Mesendoderm (in vitro differentiated cells): ENCODE results near the gene VSNL1.

Experiments
- DNase-seq: peaks from one replicate; pipeline ENCODE4 v3.0.0; 2013
- H2AK5ac ChIP-seq: 2 replicates; pipeline ENCODE4 v1.6.1; 2013; ENCODE audit warnings: low read length, inconsistent platforms
- H2BK120ac ChIP-seq: 2 replicates; pipeline ENCODE4 v1.6.1; 2013; ENCODE audit warnings: low read depth, mild to moderate bottlenecking, low read length, moderate library complexity, mixed read lengths
- H2BK15ac ChIP-seq: replicated peaks from 2 replicates; pipeline ENCODE4 v1.6.1; 2013; ENCODE audit warnings: low read depth, mild to moderate bottlenecking, moderate library complexity
- H2BK5ac ChIP-seq: 2 replicates; pipeline ENCODE4 v1.6.1; 2013; ENCODE audit warnings: low read length, inconsistent platforms
- H3K18ac ChIP-seq: 2 replicates; pipeline ENCODE4 v1.6.1; 2013; ENCODE audit warnings: mild to moderate bottlenecking, low read length, mixed read lengths
- H3K23ac ChIP-seq: one replicate; pipeline ENCODE4 v1.6.1; 2013; ENCODE audit warnings: low read length
- H3K27ac ChIP-seq: 2 replicates; pipeline ENCODE4 v1.5.1; 2013; ENCODE audit warnings: low read depth, mild to moderate bottlenecking, inconsistent platforms, low read length, moderate library complexity
- H3K27me3 ChIP-seq: 2 replicates; pipeline ENCODE4 v1.6.1; 2013; ENCODE audit warnings: low read length, control low read depth, mild to moderate bottlenecking, inconsistent platforms; ENCODE audit not compliant: insufficient read depth, poor library complexity
- H3K36me3 ChIP-seq: 2 replicates; pipeline ENCODE4 v1.6.1; 2013; ENCODE audit warnings: low read length, inconsistent platforms; ENCODE audit not compliant: control insufficient read depth, insufficient read depth
- H3K4ac ChIP-seq: one replicate; pipeline ENCODE4 v1.6.1; 2013; ENCODE audit warnings: low read depth, mild to moderate bottlenecking, low read length, moderate library complexity
- H3K4me1 ChIP-seq: 2 replicates; pipeline ENCODE4 v1.6.1; 2013; ENCODE audit warnings: low read depth, low read length, inconsistent platforms; ENCODE audit not compliant: control insufficient read depth
- H3K4me2 ChIP-seq: 2 replicates; pipeline ENCODE4 v1.6.1; 2013; ENCODE audit warnings: low read length
- H3K4me3 ChIP-seq: 2 replicates; pipeline ENCODE4 v1.5.1; 2013; ENCODE audit warnings: mild to moderate bottlenecking, low read length
- H3K56ac ChIP-seq: one replicate; pipeline ENCODE4 v1.6.1; 2013; ENCODE audit warnings: low read length
- H3K79me1 ChIP-seq: 2 replicates; pipeline ENCODE4 v1.6.1; 2013; ENCODE audit warnings: low read length, inconsistent platforms
- H3K79me2 ChIP-seq: 2 replicates; pipeline ENCODE4 v1.6.1; 2013; ENCODE audit warnings: mild to moderate bottlenecking, low read length; ENCODE audit not compliant: control insufficient read depth, insufficient read depth
- H3K9ac ChIP-seq: 2 replicates; pipeline ENCODE4 v1.6.1; 2013; ENCODE audit warnings: low read length, inconsistent platforms
- H4K5ac ChIP-seq: one replicate; pipeline ENCODE4 v1.6.1; 2013; ENCODE audit warnings: low read length
- H4K8ac ChIP-seq: one replicate; pipeline ENCODE4 v1.6.1; 2013; ENCODE audit warnings: low read depth, mild to moderate bottlenecking, control low read depth, low read length, moderate library complexity
- WGBS: extraction: QIAGEN DNeasy Blood & Tissue Kit; methylation state at CpG from one replicate; pipeline ENCODE4 v1.1.7; 2013; ENCODE audit warnings: low lambda C conversion rate, missing lambda C conversion rate; ENCODE audit not compliant: insufficient coverage; ENCODE audit errors: extremely low coverage; 5-methylcytosine and 5-hydroxymethylcytosine counted together

Gene VSNL1

DNA sequence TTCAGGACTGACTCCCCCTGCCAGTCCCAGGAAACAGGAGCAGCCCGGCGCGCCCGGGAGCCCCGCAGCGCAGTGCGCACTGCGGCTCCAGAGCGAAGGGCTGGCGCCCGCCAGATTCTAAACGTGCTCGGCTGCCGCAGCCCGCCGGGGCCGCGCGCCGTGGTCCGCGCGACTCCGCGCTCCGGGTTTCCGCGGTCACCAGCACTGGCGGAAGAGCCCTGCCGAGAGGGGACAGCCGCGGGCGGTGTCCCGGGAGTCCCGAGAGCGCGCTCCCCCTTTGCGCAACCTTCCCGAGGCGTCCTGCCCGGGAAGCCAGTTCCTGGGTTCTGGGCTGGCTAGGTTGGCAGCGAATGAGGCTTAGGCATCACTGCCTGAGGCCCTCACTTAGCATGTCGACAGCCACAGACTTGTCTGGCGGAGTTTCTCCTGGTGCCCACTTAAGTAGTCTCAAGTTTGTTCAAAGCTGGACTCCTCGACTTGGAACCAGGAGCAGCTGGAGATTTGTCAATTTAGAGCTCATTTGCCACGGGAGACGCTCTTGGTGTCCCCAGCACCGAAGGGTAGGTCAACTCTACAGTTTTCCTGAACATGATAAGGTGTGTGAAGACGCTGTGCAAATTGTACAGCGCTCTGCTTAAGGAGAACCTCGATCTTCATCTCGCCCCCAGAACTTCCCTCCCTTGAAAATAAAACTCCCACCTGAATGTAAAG lies 1.5 kb upstream of the VSNL1 start:
- peak; percentile 87 for DNase-seq
- H3K36me3 ChIP-seq: no peaks in the 10 kb centered on the region
- H2BK5ac ChIP-seq: peak overlapping the region; percentile 20
- H2BK15ac ChIP-seq: no peak overlapping the region
- no peak overlapping the region for H4K5ac ChIP-seq
- H3K9ac ChIP-seq: peak overlapping the region; percentile 82
- H3K4me3 ChIP-seq: peak overlapping the region; percentile 63
- H3K4ac ChIP-seq: no peak overlapping the region
- H3K23ac ChIP-seq: peak overlapping the region; percentile 48
- H3K79me2 ChIP-seq: peaks cover 12% of the 10 kb centered on the region
- H2AK5ac ChIP-seq: no peak overlapping the region
- H3K27ac ChIP-seq: peak overlapping the region; percentile 17
- peak overlapping the region; percentile 91 for H3K56ac ChIP-seq
- no CpG with 5 or more reads among the region's 52 CpGs for WGBS
- no peak overlapping the region for H4K8ac ChIP-seq
- H3K79me1 ChIP-seq: no peaks in the 10 kb centered on the region
- H3K18ac ChIP-seq: peak overlapping the region; percentile 45
- peak overlapping the region; percentile 97 for H3K4me2 ChIP-seq
- no peaks in the 10 kb centered on the region for H3K27me3 ChIP-seq
- H3K4me1 ChIP-seq: peaks cover 10% of the 10 kb centered on the region
- peak overlapping the region; percentile 21 for H2BK120ac ChIP-seq

DNA sequence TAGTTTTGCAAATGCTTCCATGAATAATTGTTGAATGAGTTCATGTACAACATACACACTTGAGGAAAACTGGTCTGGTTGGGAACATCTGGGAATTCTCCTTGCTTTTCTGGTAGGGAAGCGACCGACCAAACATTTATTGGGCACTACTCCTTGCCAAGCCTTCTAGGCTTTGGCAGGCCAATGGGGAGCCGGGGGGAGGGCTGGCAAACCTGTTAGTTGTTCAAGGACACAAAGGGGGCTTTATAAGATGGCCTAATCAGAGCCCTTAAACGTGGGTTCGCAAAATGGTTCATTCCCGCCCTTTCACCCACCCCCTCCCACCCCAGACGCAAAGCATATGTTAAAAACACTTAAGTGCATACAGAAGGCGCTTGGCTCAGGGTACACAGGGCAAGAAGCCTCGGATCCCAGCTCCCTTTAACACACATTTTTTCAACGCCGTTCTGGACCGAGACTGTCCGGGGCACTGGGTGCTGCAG lies 844 bp upstream of the VSNL1 start:
- Histone ChIP-seq H3K36me3 (no peaks in the 10 kb centered on the region), H2BK120ac (peak overlapping the region; percentile 17), H2BK5ac (peak overlapping the region; percentile 43), H3K56ac (peak overlapping the region; percentile 91), H3K4me2 (peak overlapping the region; percentile 86), H3K79me2 (peaks cover 12% of the 10 kb centered on the region), H4K8ac (peak overlapping the region; percentile 94), H3K27me3 (no peaks in the 10 kb centered on the region), H3K79me1 (no peaks in the 10 kb centered on the region), H3K27ac (peak overlapping the region; percentile 13), H3K4ac (peak overlapping the region; percentile 64), H3K4me3 (peak overlapping the region; percentile 57), H3K18ac (peak overlapping the region; percentile 24), H2BK15ac (no peak overlapping the region), H3K23ac (no peak overlapping the region), H4K5ac (no peak overlapping the region), H3K9ac (peak overlapping the region; percentile 80), H3K4me1 (peaks cover 13% of the 10 kb centered on the region), H2AK5ac (no peak overlapping the region)
- no CpG with 5 or more reads among the region's 13 CpGs for WGBS
- peak; percentile 76 for DNase-seq

DNA sequence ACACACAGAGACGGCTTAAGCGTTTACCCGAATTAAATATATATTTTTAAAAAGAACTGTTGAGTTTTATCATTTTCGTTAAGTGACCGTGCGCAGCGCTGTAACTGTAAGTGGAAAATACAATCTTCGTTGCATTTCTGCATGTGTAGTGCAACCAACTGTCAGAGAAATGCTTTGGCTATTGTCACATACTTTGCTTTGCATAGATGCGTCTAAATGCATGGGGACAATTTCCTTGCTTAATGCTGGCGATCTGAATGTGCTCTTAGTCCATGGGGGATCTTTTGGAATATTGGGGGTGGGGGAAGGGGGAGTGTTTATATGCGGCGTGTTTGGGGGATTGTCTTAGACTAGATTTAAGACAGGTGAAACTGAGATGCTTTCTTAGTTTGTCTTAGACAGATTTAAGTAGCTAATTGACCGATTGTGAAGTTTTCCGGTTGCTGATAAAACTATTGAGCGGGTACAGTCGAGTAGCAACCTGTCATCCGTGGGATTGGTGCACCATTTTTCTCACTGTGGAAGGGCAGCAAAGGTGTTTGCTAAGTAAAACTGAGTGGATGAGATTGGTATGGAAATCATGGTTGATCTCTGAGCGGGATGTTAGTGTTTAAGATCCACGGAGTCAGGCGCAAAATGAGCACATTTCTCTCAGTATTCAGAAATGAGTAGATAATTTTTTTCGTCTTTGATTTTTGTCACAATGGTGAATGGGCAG lies 476 bp downstream of the VSNL1 start:
- peak overlapping the region; percentile 61 for H3K4me3 ChIP-seq
- no peak overlapping the region for H3K4ac ChIP-seq
- no peak overlapping the region for H3K18ac ChIP-seq
- H2BK5ac ChIP-seq: no peak overlapping the region
- peak overlapping the region; percentile 94 for H3K4me2 ChIP-seq
- peak overlapping the region; percentile 78 for H3K56ac ChIP-seq
- no peak overlapping the region for H4K5ac ChIP-seq
- H4K8ac ChIP-seq: no peak overlapping the region
- H3K36me3 ChIP-seq: no peaks in the 10 kb centered on the region
- no peak for DNase-seq
- no peak overlapping the region for H2BK15ac ChIP-seq
- peaks cover 12% of the 10 kb centered on the region for H3K79me2 ChIP-seq
- no peaks in the 10 kb centered on the region for H3K79me1 ChIP-seq
- no peak overlapping the region for H2AK5ac ChIP-seq
- no peak overlapping the region for H3K23ac ChIP-seq
- H3K27me3 ChIP-seq: no peaks in the 10 kb centered on the region
- no peak overlapping the region for H3K27ac ChIP-seq
- H2BK120ac ChIP-seq: no peak overlapping the region
- peak overlapping the region; percentile 66 for H3K9ac ChIP-seq
- peaks cover 13% of the 10 kb centered on the region for H3K4me1 ChIP-seq
- WGBS: no CpG with 5 or more reads among the region's 21 CpGs

DNA sequence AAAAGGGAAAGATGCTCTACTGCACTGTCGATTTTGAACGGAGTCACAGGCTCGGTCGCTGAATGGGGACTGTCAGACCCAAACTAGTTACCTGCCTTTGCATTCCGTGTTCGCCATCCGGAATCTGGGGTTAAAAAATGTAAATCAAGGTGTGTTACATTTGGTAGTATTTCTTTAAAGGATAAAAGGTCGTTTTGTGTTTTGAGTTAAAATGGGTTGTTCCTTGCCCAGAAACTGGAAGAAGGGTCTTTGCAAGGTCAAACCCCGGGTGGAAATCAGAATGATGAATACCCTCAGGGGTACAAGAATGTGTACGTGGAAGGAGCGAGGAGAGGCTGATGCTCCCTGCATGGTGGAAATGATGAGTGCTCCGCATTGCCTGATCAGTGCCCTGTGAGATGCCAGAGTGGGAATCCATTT lies 1.0 kb downstream of the VSNL1 start:
- Histone ChIP-seq H3K18ac (no peak overlapping the region), H3K4me3 (peak overlapping the region; percentile 61), H3K27me3 (no peaks in the 10 kb centered on the region), H2BK5ac (no peak overlapping the region), H3K23ac (no peak overlapping the region), H4K8ac (no peak overlapping the region), H3K36me3 (no peaks in the 10 kb centered on the region), H2BK15ac (no peak overlapping the region), H3K9ac (peak overlapping the region; percentile 66), H3K56ac (peak overlapping the region; percentile 78), H3K27ac (no peak overlapping the region), H3K4me1 (peaks cover 13% of the 10 kb centered on the region), H2AK5ac (no peak overlapping the region), H3K4me2 (peak overlapping the region; percentile 94), H2BK120ac (no peak overlapping the region), H3K79me2 (peaks cover 12% of the 10 kb centered on the region), H3K79me1 (no peaks in the 10 kb centered on the region), H3K4ac (no peak overlapping the region), H4K5ac (no peak overlapping the region)
- no peak for DNase-seq
- no CpG with 5 or more reads among the region's 12 CpGs for WGBS

DNA sequence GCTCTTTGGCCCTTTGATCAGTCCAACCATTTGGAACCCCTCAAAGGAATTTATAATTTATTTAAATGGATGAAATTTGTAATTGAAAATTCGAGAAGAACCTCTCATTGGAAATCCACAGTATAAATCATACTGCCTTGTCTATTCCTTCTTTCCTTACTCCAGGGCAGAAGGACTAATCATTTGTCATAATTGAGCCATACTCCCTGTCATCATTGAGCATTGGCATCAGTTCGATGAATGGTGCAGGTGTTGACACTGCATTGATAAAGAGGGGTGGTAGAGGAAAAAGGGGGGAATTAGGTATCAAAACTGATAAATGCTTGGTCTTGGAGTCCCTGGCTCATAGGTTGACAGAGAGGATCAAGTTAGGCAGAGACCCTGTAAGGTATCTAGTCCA lies 2.0 kb downstream of the VSNL1 start:
- peaks cover 13% of the 10 kb centered on the region for H3K4me1 ChIP-seq
- H4K8ac ChIP-seq: no peak overlapping the region
- no peaks in the 10 kb centered on the region for H3K27me3 ChIP-seq
- no peak overlapping the region for H2BK5ac ChIP-seq
- no CpG with 5 or more reads among the region's 2 CpGs for WGBS
- no peak overlapping the region for H4K5ac ChIP-seq
- peaks cover 15% of the 10 kb centered on the region for H3K79me2 ChIP-seq
- DNase-seq: no peak
- no peak overlapping the region for H2BK15ac ChIP-seq
- no peak overlapping the region for H3K4me3 ChIP-seq
- H3K9ac ChIP-seq: no peak overlapping the region
- no peak overlapping the region for H3K4ac ChIP-seq
- H3K36me3 ChIP-seq: no peaks in the 10 kb centered on the region
- no peak overlapping the region for H3K27ac ChIP-seq
- no peak overlapping the region for H2BK120ac ChIP-seq
- peak overlapping the region; percentile 3 for H3K18ac ChIP-seq
- H3K79me1 ChIP-seq: no peaks in the 10 kb centered on the region
- H2AK5ac ChIP-seq: peak overlapping the region; percentile 43
- peak overlapping the region; percentile 1 for H3K56ac ChIP-seq
- H3K4me2 ChIP-seq: no peak overlapping the region
- no peak overlapping the region for H3K23ac ChIP-seq
